Measurements from ENCODE around the gene TNFAIP6.
"Not testable (repeated sequence)": the region's sequence is repeated elsewhere in the genome, so short reads cannot be mapped to it uniquely, and the experiment has no call there.

- not testable (repeated sequence) for TF ChIP-seq POLR2AphosphoS5, GABPA (IDR thresholded peaks at IDR 0.05; ENCODE audit: low read depth)
- TF ChIP-seq, protein P1, sequence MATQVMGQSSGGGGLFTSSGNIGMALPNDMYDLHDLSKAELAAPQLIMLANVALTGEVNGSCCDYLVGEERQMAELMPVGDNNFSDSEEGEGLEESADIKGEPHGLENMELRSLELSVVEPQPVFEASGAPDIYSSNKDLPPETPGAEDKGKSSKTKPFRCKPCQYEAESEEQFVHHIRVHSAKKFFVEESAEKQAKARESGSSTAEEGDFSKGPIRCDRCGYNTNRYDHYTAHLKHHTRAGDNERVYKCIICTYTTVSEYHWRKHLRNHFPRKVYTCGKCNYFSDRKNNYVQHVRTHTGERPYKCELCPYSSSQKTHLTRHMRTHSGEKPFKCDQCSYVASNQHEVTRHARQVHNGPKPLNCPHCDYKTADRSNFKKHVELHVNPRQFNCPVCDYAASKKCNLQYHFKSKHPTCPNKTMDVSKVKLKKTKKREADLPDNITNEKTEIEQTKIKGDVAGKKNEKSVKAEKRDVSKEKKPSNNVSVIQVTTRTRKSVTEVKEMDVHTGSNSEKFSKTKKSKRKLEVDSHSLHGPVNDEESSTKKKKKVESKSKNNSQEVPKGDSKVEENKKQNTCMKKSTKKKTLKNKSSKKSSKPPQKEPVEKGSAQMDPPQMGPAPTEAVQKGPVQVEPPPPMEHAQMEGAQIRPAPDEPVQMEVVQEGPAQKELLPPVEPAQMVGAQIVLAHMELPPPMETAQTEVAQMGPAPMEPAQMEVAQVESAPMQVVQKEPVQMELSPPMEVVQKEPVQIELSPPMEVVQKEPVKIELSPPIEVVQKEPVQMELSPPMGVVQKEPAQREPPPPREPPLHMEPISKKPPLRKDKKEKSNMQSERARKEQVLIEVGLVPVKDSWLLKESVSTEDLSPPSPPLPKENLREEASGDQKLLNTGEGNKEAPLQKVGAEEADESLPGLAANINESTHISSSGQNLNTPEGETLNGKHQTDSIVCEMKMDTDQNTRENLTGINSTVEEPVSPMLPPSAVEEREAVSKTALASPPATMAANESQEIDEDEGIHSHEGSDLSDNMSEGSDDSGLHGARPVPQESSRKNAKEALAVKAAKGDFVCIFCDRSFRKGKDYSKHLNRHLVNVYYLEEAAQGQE (IDR thresholded peaks at IDR 0.05; ENCODE audit: insufficient replicate concordance, low read depth): not testable (repeated sequence)
- TF ChIP-seq, protein P2, sequence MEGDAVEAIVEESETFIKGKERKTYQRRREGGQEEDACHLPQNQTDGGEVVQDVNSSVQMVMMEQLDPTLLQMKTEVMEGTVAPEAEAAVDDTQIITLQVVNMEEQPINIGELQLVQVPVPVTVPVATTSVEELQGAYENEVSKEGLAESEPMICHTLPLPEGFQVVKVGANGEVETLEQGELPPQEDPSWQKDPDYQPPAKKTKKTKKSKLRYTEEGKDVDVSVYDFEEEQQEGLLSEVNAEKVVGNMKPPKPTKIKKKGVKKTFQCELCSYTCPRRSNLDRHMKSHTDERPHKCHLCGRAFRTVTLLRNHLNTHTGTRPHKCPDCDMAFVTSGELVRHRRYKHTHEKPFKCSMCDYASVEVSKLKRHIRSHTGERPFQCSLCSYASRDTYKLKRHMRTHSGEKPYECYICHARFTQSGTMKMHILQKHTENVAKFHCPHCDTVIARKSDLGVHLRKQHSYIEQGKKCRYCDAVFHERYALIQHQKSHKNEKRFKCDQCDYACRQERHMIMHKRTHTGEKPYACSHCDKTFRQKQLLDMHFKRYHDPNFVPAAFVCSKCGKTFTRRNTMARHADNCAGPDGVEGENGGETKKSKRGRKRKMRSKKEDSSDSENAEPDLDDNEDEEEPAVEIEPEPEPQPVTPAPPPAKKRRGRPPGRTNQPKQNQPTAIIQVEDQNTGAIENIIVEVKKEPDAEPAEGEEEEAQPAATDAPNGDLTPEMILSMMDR (IDR thresholded peaks at IDR 0.05; ENCODE audit: insufficient read depth, low read length): not testable (repeated sequence)
Observed at GRCh38 chr2:151310313-151310712, 47.1 kb upstream of the TNFAIP6 start.
